A549 treated with AZD2906 at 1 μM for 4 hours (cell line): Measurements from ENCODE around the gene PCDHA4. TPM values are rescaled to one million over a fixed set of nuclear protein-coding genes. Genes with fewer than 3 reads are reported as not detected.

Source experiments
- total RNA-seq: library from RNA; stranded (reverse); fragments of 200-300 nt; extraction: Qiagen RNA extraction; gene quantifications from 5 replicates; pipeline ENCODE4 v1.2.3, GENCODE V29; 2022

The PCDHA4 gene
- total RNA-seq, result 1.5 to 2.0 TPM (median 1.8 TPM) in 5 replicates

GRCh38 chr5:140806834-140807775, at the start of gene PCDHA4:
PCDHA4 (plus strand) TSS chr5:140807068.

DNA sequence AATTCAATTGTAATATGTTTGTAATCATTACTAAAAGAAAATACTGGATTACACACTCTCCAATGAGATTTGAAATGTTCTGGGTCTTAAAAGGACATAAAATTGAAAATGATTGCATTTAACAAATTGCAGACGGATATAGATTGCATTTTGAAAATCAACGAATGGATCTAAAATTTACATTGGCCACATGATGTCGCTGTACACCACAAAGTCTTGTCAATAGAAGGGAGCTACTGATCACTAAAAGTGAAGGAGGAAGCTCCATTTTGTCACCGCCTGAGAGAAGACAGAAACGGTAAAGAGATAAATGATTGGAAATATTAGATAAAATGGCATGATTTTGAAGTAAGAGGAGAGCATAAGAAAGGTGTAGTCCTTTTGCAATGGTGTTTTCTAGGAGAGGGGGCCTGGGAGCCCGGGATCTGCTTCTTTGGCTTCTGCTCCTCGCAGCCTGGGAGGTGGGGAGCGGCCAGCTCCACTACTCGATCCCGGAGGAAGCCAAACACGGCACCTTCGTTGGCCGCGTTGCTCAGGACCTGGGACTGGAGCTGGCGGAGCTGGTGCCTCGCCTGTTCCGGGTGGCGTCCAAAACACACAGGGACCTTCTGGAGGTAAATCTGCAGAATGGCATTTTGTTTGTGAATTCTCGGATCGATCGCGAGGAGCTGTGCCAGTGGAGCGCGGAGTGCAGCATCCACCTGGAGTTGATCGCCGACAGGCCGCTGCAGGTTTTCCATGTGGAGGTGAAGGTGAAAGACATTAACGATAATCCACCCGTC, 20.8 kb upstream of the PCDHA4 start, which contains the start of gene PCDHA1:
Gene PCDHA1, plus strand, starts transcription at position 236 of the 782 bp plus-strand sequence.

DNA sequence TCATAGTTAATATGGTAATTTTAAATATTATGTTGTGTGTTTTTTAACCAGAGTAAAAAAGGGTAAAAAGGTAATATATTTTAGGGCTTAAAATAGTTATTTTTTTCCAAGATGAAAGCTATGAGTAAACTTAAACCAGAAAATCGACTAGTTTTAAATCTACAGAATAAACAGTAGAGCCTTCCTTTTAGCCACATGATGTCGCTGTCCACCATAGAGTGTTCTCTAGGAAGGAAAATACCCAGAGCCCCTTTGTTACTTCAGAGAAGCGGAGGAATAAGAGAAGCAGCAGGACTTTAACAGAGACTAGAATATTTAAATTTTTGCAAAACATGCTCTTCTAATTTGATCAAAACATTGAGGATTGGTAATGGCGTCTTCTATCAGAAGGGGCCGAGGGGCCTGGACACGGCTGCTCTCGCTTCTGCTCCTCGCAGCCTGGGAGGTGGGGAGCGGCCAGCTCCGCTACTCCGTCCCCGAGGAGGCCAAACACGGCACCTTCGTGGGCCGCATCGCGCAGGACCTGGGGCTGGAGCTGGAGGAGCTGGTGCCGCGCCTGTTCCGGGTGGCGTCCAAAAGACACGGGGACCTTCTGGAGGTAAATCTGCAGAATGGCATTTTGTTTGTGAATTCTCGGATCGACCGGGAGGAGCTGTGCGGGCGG, 12.1 kb upstream of the PCDHA4 start, which contains the start of gene PCDHA2:
Gene PCDHA2, plus strand, starts transcription at position 258 of the 664 bp plus-strand sequence.

GRCh38 chr5:140800816-140801493, 5.9 kb upstream of the PCDHA4 start, which contains the start of gene PCDHA3:
PCDHA3 (plus strand) TSS chr5:140801057.

GRCh38 chr5:140821375-140822280, 14.8 kb downstream of the PCDHA4 start, which contains the start of gene PCDHA5:
PCDHA5 (plus strand) TSS chr5:140821613.

GRCh38 chr5:140827704-140828361, 21.0 kb downstream of the PCDHA4 start, which contains the start of gene PCDHA6:
PCDHA6 (plus strand) TSS chr5:140827960; CDS start chr5:140828092, 132 bp downstream.

GRCh38 chr5:140833993-140834392, 27.1 kb downstream of the PCDHA4 start, which contains the start of gene PCDHA7:
PCDHA7 (plus strand) TSS chr5:140834269; CDS start chr5:140834384, 115 bp downstream.

DNA sequence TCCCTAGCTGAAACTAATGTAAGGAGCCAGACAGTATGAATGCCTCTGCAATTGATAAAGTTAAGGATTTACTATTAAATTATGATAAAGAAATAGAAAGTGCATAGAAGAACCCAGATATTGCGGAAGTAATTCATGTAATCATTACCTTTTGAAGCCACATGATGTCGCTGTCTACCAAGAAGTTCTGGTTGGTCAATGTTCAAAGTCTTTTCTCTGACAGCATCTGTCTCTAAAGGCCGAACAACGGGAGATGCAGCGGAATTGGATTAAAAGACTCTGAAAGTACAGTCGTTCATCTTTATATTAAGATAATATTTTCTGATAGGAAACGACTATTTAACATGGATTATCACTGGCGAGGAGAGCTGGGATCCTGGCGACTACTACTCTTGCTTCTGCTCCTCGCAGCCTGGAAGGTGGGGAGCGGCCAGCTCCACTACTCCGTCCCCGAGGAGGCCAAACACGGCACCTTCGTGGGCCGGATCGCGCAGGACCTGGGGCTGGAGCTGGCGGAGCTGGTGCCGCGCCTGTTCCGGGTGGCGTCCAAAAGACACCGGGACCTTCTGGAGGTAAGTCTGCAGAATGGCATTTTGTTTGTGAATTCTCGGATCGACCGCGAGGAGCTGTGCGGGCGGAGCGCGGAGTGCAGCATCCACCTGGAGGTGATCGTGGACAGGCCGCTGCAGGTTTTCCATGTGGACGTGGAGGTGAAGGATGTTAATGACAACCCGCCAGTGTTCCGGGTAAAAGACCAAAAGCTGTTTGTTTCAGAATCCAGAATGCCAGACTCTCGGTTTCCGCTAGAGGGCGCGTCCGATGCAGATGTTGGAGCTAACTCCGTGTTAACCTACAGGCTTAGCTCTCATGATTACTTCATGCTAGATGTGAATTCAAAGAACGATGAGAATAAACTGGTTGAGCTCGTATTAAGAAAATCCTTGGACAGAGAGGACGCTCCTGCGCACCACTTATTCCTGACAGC, 34.4 kb downstream of the PCDHA4 start, which contains the start of gene PCDHA8:
Gene PCDHA8, plus strand, starts transcription at position 210 of the 985 bp plus-strand sequence. Its CDS starts 135 bp downstream, at position 345.

DNA sequence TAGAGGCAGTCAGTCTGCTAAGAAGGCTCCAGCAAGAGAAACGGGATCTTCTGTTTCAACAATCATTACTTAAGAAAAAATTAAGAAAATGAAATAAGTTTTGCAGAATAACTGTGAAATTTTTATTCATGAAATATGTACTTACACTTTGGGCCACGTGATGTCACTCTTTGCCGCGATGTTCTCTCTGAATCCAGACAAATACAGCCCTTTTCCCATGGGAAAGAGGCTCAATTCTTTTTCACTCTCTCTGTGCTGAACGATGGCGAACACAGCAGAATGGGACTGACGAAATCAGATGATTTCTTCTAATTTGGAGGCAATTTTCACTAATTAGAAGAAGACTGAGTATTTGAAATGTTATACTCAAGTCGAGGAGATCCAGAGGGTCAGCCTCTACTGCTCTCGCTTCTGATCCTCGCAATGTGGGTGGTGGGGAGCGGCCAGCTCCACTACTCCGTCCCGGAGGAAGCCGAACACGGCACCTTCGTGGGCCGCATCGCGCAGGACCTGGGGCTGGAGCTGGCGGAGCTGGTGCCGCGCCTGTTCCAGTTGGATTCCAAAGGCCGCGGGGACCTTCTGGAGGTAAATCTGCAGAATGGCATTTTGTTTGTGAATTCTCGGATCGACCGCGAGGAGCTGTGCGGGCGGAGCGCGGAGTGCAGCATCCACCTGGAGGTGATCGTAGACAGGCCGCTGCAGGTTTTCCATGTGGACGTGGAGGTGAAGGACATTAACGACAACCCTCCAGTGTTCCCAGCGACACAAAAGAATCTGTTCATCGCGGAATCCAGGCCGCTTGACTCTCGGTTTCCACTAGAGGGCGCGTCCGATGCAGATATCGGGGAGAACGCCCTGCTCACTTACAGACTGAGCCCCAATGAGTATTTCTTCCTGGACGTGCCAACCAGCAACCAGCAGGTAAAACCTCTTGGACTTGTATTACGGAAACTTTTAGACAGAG, 41.6 kb downstream of the PCDHA4 start, which contains the start of gene PCDHA9:
Gene PCDHA9, plus strand, starts transcription at position 244 of the 964 bp plus-strand sequence. Its CDS starts 114 bp downstream, at position 358.

GRCh38 chr5:140855772-140856674, 49.2 kb downstream of the PCDHA4 start, which contains the start of gene PCDHA10:
PCDHA10 (plus strand) TSS chr5:140855897; CDS start chr5:140856049, 152 bp downstream.

Other genes with a start within 250 kb of the PCDHA4 start
- 36.5 to 50.1 TPM (median 40.3 TPM) in 5 replicates for gene SRA1, start 249.6 kb upstream of the PCDHA4 start, total RNA-seq
- 3.6 to 7.1 TPM (median 5.5 TPM) in 5 replicates for gene APBB3, start 242.5 kb upstream of the PCDHA4 start, total RNA-seq
- 75.7 to 87.0 TPM (median 80.0 TPM) in 5 replicates for gene SLC35A4, start 242.2 kb upstream of the PCDHA4 start, total RNA-seq
- 3.2 to 4.2 TPM (median 4.0 TPM) in 5 replicates for gene CD14, start 173.9 kb upstream of the PCDHA4 start, total RNA-seq
- gene TMCO6, start 167.6 kb upstream of the PCDHA4 start, total RNA-seq, result 10.6 to 14.5 TPM (median 12.3 TPM) in 5 replicates
- gene NDUFA2, start 159.4 kb upstream of the PCDHA4 start, total RNA-seq, result 100 to 127 TPM (median 113 TPM) in 5 replicates
- gene IK, start 159.2 kb upstream of the PCDHA4 start, total RNA-seq, result 84.1 to 119 TPM (median 90.9 TPM) in 5 replicates
- gene WDR55, start 142.2 kb upstream of the PCDHA4 start, total RNA-seq, result 27.3 to 29.3 TPM (median 27.7 TPM) in 5 replicates
- gene DND1, start 133.5 kb upstream of the PCDHA4 start, total RNA-seq, result 0.42 to 0.92 TPM (median 0.60 TPM) in 5 replicates
- 71.6 to 81.2 TPM (median 75.8 TPM) in 5 replicates for gene HARS1, start 115.7 kb upstream of the PCDHA4 start, total RNA-seq
- gene HARS2, start 115.6 kb upstream of the PCDHA4 start, total RNA-seq, result 34.5 to 42.0 TPM (median 36.8 TPM) in 5 replicates
- 77.3 to 107 TPM (median 81.6 TPM) in 5 replicates for gene ZMAT2, start 106.6 kb upstream of the PCDHA4 start, total RNA-seq
- 0.14 to 0.26 TPM (median 0.22 TPM) in 5 replicates for gene PCDHA1, start 20.9 kb upstream of the PCDHA4 start, total RNA-seq
- 0.02 to 0.09 TPM (median 0.06 TPM) in 5 replicates for gene PCDHA2, start 12.2 kb upstream of the PCDHA4 start, total RNA-seq
- gene PCDHA3, start 6.0 kb upstream of the PCDHA4 start, total RNA-seq, result 0.82 to 1.0 TPM (median 0.93 TPM) in 5 replicates
- 0.60 to 0.89 TPM (median 0.70 TPM) in 5 replicates for gene PCDHA5, start 14.5 kb downstream of the PCDHA4 start, total RNA-seq
- gene PCDHA6, start 20.9 kb downstream of the PCDHA4 start, total RNA-seq, result 0.03 to 0.07 TPM (median 0.07 TPM) in 5 replicates
- gene PCDHA7, start 27.2 kb downstream of the PCDHA4 start, total RNA-seq, result 0.06 to 0.12 TPM (median 0.08 TPM) in 5 replicates
- gene PCDHA8, start 34.1 kb downstream of the PCDHA4 start, total RNA-seq, result 0.02 to 0.09 TPM (median 0.07 TPM) in 5 replicates
- gene PCDHA9, start 41.3 kb downstream of the PCDHA4 start, total RNA-seq, result 0.01 TPM in 2 of 5 replicates, not detected in the others
- 0.01 to 0.02 TPM (median 0.01 TPM) in 3 of 5 replicates, not detected in the others for gene PCDHA10, start 48.8 kb downstream of the PCDHA4 start, total RNA-seq
- 0.04 to 0.24 TPM (median 0.08 TPM) in 5 replicates for gene PCDHA11, start 61.9 kb downstream of the PCDHA4 start, total RNA-seq
- gene PCDHA12, start 68.2 kb downstream of the PCDHA4 start, total RNA-seq, result 3.0 to 3.2 TPM (median 3.1 TPM) in 5 replicates
- 0.03 to 0.06 TPM (median 0.05 TPM) in 5 replicates for gene PCDHA13, start 75.1 kb downstream of the PCDHA4 start, total RNA-seq
- 1.7 to 2.2 TPM (median 1.9 TPM) in 5 replicates for gene PCDHAC1, start 119.2 kb downstream of the PCDHA4 start, total RNA-seq
- 3.2 to 5.7 TPM (median 3.6 TPM) in 5 replicates for gene PCDHAC2, start 159.4 kb downstream of the PCDHA4 start, total RNA-seq
- not detected in 5 replicates for gene PCDHB1, start 244.3 kb downstream of the PCDHA4 start, total RNA-seq